CD4-positive, alpha-beta T cell treated with Interleukin-4 for 4 hours (primary cell): ENCODE results near the gene SDHB.

ENCODE experiments used
- DNase-seq: peaks from one replicate; pipeline ENCODE4 v3.0.0-alpha.2; 2020

Gene SDHB

DNA sequence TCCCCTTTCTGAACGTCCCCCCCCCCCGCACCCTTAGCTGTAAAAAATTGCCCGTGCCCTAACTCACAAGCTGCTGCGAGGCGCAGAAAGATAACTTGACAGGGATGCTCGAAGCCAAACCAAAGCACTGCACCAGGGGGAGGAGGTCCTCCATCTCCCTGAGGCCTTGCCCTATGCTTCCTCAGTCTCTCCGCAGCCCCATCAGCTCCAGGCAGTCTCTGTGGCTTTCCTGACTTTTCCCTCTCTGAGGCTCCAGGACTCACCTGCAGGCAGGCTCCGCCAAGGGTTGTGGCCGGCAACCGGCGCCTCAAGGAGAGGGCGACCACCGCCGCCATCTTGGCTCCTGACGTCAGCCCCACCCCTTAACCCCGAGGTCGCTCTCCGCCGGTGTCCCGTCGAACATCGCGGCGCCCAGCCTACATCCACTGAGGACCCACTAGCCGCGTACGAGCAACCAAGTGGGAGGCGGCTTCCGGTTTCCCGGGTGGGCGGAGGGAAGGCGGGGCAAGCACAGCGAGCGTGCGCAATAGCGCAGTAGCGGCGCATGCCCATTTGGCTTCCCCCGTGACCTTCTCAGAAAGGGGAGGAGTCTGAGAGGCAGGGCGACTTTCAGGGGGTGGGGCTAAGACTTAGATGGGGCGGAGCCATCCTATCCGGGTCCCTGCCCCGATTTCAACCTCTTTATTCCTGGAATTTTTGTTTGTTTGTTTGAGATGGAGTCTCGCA, at the start of gene SDHB:
Gene SDHB, minus strand, starts transcription at position 348 of the 726 bp plus-strand sequence. Its CDS starts 13 bp downstream, at position 335.
- peak; percentile 98 for DNase-seq

DNA sequence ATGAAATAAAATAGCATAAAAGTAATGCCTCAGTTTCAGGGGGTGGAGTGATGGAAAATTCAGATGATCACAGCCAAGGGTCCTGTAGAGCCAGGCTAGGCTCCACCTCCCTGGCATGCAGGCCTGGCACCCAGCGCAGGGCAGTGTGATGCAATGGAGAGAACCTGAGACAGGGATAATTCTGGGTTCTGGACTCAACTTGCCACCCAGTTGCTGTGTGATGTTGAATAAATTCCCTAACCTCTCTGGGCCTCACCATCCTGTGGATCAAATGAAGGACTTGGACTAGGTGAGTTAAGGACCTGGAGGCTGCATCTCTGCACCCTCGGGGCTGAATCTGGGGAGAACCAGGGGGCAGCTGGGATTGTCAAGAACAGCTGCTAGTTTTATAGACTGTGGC, 48.4 kb upstream of the SDHB start:
- no peak for DNase-seq

DNA sequence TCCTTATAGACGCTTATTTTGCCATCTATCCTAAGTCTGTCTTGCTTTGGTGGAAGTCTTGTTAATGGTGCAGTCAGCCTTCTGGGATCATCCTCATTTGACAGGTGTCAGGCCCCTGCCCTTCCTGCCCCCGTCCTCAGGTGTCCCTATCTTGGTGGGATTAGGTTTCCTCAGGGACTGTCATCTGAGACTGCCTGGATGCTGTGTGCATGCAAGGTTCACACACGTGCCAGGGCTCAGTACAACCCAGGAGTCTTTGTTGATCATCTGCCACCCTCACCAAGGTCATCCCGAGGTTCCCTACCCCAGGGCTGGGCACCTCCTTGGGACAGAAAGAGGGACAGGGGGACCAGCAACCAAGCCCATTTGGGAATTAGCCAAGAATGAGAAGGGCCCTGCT, 47.4 kb upstream of the SDHB start:
- no peak for DNase-seq

DNA sequence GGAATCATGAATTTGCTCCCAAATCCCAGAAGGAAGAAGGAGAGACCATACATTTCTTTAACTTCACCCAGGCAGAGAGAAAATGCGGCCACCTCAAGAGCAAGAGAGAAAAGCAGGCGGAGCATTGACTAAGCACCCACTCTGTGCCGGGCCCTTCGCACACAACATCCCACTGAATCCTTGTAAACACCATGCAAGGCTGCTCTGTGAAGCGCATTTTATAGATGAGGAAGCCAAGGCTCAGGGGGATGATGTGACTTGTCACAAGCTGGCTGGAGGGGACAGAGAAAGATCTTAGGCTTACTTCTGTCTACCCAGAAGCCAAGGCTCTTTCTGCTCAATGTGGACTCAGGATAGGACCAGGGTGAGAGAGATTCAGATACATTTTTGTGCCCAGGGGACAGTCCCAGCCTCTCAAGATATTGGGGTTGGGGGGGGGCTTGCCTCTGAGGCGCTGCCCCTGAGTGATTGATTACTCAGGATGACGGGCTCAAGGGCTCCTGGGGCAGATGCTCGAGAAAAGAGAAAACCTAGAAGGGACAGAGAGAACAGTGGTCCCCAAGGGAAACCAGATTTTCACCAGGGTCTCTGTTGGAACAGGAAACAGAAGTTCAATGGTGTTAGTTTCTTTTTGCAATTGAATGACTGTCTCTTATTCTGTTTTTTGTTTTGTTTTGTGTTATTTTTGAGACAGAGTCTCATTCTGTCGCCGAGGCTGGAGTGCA, 45.9 kb upstream of the SDHB start:
- no peak for DNase-seq

DNA sequence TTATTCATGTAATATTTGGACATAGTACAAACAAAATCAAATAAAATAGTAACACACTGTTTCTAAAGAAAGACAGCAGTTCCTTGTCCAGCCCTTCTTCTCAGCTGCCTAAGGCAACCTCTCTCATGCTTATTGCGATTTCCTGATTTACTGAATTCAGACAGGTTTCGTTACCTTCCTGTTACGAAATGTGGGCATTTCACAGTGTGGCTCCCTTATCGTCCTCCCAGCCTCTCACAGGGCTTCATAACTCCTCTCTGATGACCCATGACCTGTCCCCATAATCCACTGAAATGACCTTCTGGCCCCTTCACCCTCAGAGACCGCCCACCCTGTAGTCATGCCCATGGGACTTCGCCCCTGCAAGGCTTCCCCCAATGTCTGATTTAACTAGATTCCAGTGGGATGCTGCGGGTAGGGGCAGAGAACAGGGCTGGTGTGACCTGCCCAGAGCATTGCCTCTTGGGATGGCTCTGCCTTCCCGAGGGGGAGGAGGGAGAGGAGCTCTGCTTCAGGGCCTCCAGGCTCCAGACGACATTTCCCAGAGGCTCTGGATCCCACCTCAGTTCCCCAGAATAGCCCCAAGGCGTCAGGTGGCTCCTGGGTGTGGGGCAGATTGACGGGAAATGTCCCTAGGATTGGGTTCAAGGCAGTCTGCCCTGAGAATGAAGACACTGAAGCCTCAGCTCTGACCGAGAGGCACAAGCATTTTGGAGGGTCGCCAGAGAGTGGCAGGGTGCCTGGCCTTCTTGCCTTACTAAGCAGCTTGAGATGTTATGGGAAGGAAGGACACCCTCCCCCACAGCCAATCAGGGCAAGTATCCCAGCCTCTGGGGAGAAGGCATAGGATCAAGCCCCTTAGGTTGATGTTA, 44.9 kb upstream of the SDHB start:
- no peak for DNase-seq

DNA sequence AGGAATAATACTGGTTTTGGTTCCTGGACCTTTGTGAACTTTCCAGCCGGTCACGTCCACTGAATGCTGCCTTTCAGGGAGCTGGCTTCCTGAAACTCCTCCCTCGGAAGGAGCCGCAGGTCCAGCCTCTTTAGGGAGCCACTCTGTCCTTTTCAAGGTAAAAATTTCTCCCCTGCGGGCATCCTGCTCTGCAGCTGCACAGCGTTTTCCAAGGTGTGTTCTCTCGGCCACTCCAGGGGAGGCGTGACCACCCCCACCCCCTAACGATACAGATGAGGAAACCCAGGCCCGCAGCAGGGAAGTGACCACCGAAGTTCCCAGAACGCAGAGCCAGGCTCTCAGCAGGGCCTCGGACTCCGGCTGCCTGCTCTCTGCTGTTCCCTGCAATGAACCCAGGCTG, 44.0 kb upstream of the SDHB start:
- DNase-seq = no peak

DNA sequence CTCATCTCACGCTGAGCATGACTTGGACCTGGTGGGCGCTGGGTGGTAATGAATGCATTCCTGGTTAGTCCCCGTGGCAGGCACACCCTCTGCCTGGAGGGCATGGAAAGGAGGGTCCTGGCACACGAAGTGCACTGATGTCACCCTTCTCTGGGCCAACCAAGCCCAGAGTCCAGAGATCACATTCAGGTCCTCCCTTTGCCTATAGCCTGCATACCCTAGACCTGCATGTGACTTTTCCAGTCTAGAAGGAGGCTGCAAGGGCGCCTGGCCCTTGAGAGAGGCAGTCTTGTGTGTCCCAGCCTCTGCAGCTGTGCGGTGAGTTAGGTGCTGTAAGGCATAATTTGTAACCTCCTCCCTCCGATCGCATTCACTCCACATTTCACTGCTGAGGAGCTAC, 43.3 kb upstream of the SDHB start:
- DNase-seq = no peak

DNA sequence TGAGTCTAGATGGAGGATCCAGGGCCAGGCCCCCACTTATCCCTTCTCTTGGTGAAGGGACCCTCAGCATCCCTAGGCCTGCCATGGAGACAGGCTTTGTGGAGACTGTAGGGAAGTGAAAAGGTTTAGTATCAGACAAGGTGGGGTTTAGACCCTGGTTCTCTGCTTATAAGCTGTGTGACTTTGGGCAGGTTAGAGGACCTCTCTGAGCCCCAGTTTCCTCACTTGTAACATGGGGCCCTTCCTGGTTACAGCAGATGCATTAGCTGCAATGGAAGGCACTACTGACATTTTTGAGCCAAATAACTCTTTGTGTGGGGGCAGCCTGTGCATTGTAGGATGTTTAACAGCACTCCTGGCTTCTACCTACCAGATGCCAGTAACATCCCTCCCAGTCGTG, 42.8 kb upstream of the SDHB start:
- DNase-seq = no peak

DNA sequence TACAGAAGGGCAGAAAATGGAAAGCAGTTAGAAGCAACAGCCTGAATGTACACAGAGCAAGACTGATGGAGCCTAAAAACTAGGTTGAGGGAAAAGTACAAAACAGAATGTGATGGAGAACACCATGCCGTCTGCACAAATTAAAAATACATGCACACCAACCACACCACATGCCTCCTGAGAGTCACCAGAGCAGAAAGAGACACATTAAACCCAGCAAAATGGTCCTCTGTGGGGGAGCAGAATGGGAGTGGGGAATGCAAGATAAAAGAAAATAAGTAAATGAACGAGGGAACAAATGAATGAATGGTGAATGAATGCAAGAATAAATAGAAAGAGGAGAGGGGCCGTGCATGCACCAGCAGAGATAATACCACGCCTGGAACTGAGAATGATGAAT, 41.3 kb upstream of the SDHB start:
- DNase-seq = no peak

DNA sequence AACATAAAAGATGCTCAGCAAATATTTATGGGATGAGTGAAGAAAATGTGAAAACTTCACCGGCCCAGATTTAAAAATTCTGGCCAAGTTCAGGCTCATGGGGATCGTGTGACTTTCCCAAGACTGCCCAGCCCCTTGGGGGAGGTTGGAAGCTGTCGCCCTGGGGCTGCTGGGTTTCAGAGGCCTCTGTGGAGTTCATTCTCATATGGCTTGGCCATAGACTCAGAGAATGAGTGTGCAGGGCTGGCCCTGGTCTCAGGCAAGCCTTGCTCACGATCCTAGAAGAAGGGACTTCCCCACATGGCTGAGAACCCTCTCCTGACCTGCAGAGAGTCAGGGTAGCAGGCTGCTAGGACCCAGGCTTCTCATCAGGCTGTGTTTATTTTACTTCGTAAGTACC, 40.8 kb upstream of the SDHB start:
- no peak for DNase-seq

DNA sequence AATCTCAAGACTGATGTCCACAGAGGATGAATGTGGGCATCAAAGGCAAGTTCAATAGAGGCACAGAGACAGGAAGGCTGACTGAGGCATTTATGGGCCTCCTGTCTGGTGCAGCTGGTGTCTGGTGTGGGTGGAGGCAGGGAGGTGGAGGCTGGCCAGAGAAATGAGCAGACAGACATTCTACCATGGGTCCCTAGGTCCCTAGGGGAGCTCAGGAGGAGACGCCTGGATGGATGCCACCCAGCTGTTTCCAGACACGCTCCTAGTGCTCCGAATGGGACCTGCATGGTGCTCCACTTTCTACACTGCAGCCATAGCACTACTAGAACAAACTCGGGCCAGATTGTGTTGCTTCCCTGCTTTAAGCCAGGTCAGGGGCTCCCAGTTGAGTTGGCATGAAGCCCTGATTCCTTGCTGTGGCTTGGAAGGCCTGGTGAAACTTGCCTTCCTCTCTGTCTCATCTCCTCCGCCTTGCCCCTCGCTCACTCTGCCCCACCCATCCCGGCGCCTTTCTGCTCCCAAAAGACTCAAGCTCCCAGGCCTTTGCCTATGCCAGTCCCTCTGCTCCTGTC, 40.1 kb upstream of the SDHB start:
- DNase-seq = no peak

DNA sequence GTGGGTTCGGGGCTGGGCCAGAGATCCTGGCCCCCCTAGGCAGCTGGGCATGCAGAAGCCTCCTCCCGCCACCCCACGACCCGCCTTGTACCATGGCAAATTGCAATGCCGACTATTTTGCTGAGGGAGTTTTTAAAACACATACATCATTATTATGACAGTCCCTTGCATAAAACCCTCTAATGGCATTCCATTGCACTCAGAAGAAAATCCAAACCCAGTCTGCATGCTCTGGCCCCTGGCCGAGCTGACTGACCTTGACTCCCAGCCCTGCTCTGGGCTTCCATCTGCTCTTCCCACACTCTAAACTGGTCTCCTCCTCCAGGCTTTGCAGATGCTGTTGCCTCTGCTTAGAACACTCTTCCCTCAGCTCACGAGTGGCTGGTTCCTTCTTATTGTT, 37.4 kb upstream of the SDHB start:
- DNase-seq = no peak

DNA sequence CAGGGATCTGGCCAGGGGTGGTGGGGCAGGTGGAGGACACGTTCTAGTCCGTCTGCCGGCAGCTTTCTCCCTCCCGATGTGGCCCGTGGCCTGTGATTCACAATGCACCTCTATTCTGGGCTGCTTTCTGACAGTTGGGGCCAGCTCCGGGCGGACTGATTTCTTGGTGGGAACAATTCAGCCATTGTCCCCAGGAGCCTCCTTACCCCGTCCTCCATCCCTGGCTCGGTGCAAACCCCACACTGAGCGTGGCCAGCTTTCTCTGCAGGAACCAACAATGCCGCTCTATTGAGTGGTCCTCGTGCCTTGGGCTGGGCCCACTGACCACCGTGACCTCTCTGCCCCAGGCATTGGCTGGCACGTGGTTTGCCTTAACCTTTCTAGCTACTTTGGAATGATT, 35.7 kb upstream of the SDHB start:
- no peak for DNase-seq

DNA sequence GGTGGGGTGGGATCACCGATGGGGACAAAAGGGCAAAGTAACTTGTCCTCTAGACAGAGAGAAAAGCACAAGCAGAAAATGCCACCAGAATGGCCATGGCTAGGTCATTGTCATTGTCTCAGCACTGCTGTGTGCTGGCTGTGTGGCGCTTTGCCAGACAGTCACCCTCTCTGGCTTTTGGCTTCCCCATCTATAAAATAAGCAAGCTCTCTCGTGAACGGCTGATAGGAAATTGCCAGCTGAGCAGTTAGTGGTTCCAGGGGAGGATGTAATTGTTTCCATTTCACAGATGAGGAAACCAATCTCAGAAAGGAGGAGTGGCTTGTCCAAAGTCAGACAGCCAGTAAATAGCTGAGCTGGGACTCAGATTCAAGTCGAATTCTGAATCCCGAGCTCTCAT, 32.9 kb upstream of the SDHB start:
- DNase-seq = no peak

DNA sequence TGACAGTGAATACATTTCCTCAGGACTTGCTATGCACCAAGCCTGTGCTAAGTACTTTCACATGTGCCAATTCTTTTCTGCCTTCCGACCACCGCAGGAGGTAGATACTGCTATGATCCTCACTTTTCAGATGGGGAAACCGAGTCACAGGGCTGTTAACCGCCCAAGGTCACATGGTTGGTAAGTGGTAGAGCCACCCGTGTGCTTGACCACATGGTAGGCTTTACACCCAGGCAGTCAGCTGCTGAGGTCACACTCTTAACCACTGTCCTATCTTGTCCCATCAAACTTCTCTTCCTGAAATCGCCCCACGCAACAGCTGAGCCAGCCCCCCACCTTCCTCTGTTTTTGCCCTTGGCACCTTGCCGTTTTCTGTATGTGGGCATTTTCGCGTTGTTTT, 31.0 kb upstream of the SDHB start:
- DNase-seq = no peak

DNA sequence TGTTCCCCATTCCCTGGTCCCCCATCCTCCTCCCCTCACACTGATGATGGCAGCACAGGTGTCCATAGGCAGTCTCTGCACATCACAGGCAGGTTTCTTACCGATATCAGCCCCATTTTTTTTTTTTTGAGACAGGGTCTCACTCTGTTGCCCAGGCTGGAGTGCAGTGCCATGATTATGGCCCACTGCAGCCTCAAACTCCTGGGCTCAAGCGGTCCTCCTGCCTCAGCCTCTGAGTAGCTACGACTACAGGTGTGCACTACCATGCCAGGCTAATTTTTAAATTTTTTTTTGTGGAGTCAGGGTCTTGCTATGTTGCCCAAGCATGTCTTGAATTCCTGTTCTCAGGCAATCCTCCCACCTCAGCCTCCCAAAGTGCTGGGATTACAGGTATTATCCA, 28.9 kb upstream of the SDHB start:
- DNase-seq = no peak

DNA sequence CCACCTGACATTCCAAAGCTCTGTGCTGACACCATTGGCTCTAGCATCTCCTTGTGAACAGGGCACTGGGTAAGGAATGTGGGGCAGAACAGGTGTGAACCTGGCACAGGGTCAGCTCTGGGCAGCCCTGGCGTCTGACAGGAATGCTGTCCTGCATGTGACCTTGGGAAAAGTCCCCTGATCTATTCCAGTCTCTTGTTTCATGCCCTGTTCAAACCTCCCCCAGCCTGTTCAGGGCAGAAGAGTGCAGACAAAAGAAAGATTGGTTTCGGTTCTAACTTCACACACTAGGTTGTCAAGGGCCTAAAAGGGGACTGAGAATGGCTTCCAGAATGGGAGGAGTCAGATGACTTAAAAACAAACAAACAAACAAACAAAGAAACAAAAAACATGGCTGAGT, 27.6 kb upstream of the SDHB start:
- no peak for DNase-seq

DNA sequence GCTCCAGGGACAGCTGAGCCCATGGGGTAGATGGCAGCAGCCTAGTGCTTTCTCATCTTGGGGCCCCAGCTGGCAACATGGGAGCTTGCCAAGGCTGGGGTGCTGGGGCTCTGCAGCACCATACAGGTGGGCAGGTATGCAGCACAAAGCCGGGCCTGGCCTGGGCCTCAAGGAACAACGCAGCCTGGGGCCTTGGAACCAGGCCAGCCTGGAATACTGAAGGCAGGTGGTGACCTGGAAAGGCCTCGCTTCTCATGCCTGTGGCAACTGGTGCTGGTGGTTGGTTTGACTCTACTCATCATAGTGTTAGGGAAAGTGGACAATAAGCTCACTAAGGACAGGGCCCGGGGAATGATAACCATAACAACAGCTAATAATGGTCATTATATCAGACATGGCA, 27.0 kb upstream of the SDHB start:
- no peak for DNase-seq

DNA sequence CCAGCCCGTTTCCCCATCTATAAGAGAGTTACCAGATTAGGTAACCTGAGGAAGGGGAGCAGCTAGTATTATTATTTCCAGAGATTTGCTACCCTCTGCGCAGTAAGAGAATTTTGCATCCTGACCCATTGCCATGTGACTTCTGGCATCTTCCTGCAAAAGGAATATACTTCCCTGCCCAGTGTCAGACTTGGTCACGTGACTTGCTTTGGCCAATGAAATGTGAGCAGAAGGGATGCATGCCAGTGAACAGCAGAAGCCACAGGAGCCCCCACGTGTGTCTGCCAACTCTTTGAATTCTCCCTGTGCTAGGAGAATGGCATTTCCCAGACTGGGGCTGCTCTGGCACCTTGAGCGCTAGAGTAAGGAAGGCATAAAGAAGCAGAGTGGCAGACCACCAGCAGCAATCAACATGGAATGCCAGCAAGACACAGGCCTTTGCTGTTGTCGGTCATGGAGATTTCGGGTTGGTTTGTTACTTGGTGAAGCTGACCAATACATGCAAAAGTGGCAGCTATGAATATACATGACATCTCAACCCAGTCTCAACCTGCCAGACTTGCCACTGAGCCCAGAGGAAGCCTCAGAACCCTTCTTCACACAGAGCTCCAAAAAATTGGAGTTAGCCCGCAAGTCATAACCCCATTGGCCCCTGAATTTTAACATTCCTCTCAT, 26.4 kb upstream of the SDHB start:
- no peak for DNase-seq

DNA sequence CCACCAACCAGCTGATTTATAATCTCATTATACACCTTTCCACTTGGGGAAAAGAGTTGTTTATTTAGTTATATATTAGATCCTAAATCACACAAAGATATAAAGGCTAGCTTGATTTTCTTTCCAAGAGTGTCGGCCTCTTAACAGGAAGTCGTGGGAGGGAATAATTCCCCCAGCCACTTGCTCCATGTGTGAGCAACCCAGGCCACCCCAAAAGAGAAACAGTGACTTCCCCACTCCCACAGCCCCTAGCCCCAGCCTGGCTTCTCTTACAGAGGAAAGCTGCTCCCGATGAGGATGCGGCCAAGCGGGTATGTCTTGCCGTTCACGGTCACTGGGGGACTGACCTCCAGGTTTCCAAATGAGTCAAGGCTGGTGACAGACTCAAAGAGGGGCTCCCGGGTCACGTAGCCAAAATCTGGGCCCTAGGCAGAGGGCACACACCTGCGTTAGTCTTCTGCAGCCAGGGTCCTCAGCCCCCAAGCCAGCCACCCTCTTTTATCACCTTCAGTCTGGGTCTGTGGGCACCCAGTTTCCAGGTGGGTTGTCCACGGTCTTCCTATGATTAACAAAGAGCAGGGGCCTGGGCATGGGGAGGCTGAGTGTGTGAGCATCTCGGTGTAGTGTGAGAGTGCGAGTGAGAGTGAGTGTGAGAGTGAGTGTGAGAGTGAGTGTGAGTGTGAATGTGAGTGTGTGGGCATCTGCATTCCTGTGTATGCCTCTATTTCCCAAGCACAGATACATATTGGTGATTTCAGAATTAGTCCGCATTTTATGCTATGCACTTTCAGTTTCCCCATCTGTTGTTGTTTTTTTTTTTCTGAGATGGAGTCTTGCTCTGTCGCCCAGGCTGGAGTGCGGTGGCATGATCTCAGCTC, 25.4 kb upstream of the SDHB start:
- DNase-seq = no peak

DNA sequence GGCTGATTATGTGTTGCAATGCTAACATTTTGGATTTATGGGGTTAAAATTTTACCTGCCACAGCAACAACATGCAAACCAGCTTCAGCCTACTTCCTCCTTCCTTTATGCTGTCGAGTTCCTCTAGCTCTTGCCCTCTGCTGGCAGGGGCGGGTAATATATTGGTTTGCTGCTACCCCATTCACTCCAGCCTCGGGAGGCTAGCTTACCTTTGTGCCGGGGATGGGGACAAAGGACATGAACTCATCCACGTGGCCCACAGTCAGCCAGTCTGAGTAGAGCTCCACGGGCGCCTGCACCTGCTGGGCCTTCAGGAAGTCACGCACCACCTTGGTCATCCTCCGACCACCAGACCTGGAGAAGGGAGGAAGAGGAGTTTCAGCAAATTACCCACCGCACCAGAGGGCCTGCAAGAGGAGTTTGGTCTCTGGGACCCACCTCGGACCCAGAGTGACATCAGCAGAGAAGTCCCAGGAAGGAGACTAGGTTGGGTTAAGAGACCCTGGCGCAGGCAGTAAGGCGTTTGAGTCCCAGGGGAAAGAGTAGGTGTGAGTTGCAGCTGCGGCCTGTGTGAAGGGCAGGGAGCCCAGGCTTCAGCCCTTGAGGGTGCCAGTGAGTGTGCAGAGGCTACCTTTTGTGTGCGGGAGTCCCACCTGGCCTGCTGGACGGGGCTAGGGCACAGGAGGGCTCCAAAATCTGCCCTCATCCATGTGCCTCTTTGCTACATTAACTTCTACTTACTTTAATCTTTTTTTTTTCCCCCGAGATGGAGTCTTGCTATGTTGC, 21.8 kb upstream of the SDHB start:
- peak; percentile 13 for DNase-seq
